C4-2B (cell line): ENCODE results near the gene MAP3K20.
A peak's percentile ranks its signal among the peaks of the same experiment; 100 is the strongest.

Experiments used
- ZFX ChIP-seq: fragments of 450-650 bp; IDR thresholded peaks from 2 replicates; pipeline ENCODE4 v1.6.1; 2017
- TF ChIP-seq, protein P1 (sequence below): fragments of 450-650 bp; conservative IDR thresholded peaks from 2 replicates; pipeline ENCODE4 v1.5.1; 2017; ENCODE audit warnings: mild to moderate bottlenecking

- TF ChIP-seq, protein P1, sequence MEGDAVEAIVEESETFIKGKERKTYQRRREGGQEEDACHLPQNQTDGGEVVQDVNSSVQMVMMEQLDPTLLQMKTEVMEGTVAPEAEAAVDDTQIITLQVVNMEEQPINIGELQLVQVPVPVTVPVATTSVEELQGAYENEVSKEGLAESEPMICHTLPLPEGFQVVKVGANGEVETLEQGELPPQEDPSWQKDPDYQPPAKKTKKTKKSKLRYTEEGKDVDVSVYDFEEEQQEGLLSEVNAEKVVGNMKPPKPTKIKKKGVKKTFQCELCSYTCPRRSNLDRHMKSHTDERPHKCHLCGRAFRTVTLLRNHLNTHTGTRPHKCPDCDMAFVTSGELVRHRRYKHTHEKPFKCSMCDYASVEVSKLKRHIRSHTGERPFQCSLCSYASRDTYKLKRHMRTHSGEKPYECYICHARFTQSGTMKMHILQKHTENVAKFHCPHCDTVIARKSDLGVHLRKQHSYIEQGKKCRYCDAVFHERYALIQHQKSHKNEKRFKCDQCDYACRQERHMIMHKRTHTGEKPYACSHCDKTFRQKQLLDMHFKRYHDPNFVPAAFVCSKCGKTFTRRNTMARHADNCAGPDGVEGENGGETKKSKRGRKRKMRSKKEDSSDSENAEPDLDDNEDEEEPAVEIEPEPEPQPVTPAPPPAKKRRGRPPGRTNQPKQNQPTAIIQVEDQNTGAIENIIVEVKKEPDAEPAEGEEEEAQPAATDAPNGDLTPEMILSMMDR = peak; percentile 89
- TF ChIP-seq ZFX = no peak
Measured at GRCh38 chr2:173210270-173211196, 134.9 kb downstream of the MAP3K20 start.
